ENCODE data around the gene LMO7. TPM values are rescaled to one million over a fixed set of nuclear protein-coding genes. Genes with fewer than 3 reads are reported as not detected.

The LMO7 gene
- total and polyA plus RNA-seq, 2 of the 4 experiments (the other 2 are of a cell fraction) = 266 to 367 TPM

DNA sequence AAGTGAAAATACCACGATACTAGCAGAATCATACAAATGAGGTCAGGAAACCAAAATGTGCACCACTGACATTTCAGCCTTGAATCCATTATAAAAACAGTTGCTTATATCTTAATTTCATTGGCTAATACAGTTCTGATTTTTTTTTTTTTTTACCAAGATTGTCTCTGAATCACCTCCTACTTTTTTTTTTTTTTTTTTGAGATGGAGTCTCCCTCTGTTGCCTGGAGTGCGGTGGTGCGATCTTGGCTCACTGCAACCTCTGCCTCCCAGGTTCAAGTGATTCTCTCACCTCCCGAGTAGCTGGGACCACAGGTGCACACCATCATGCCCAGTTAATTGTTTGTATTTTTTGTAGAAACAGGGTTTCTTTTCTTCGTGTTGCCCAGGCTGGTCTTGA, 270.2 kb downstream of the LMO7 start:
- Histone ChIP-seq H3K36me3 (ENCODE audit: control insufficient read depth, insufficient read depth, low read length) (no peaks in the 10 kb centered on the region), H2AK9ac (replicated peaks; ENCODE audit: low read depth, low read length, poor library complexity) (no peak overlapping the region), H3K9me3 (ENCODE audit: control insufficient read depth, insufficient read depth, low read length) (no peaks in the 10 kb centered on the region), H2BK5ac (ENCODE audit: low read depth, low read length, poor library complexity, severe bottlenecking) (no peak overlapping the region), H3K56ac (ENCODE audit: extremely low read depth, insufficient read depth, low read length) (no peak overlapping the region), H3K4me1 (ENCODE audit: control insufficient read depth, insufficient read depth, low read length) (no peaks in the 10 kb centered on the region; the same call in 1 of the 2 replicates), H3K27me3 (ENCODE audit: control insufficient read depth, insufficient read depth, low read length) (peaks cover 7% of the 10 kb centered on the region), H3K18ac (ENCODE audit: low read depth, low read length) (no peak overlapping the region), H4K20me1 (ENCODE audit: insufficient read depth, low read length) (no peaks in the 10 kb centered on the region), H4K91ac (ENCODE audit: insufficient read depth, low read depth, low read length) (no peak overlapping the region), H3K9ac (ENCODE audit: low read depth, low read length) (no peak overlapping the region), H2AFZ (replicated peaks; ENCODE audit: low read length, poor library complexity) (no peak overlapping the region), H3K4ac (ENCODE audit: low read depth, low read length) (no peak overlapping the region), H3K9me1 (ENCODE audit: insufficient read depth, low read length) (no peaks in the 10 kb centered on the region; the same call in 1 of the 2 replicates), H4K8ac (ENCODE audit: low read depth in 2 of 2, low read length in 2 of 2) (no peak overlapping the region), H4K5ac (ENCODE audit: low read depth, low read length) (no peak overlapping the region), H2BK120ac (ENCODE audit: low read depth, low read length) (no peak overlapping the region), H3K4me2 (ENCODE audit: low read depth, low read length) (no peak overlapping the region), H3K23ac (ENCODE audit: low read depth, low read length) (no peak overlapping the region), H3K79me1 (ENCODE audit: low read depth in 1 of 2, low read length in 2 of 2) (no peaks in the 10 kb centered on the region), H2AK5ac (ENCODE audit: low read depth, low read length) (no peak overlapping the region), H3K27ac (ENCODE audit: insufficient read depth, low read length) (no peak overlapping the region), H2BK20ac (ENCODE audit: low read depth, low read length) (no peak overlapping the region), H3K14ac (replicated peaks; ENCODE audit: low read depth, low read length) (no peak overlapping the region), H3K4me3 (ENCODE audit: insufficient read depth, low read depth, low read length) (no peak overlapping the region), H2BK15ac (ENCODE audit: low read depth, low read length) (no peak overlapping the region)
- ChIA-PET CTCF (no interaction called here), POLR2A (ENCODE audit: unreplicated experiment) (no interaction called here)
- BruUV-seq (replicated peaks) = no TSS peak
- intact Hi-C loops (cut with micrococcal nuclease) (no loop called here), in situ Hi-C loops (cut with MboI; ENCODE audit: low sequenced_read_pairs) (no loop called here), dilution Hi-C loops (cut with HindIII; ENCODE audit: low sequenced_read_pairs, unreplicated experiment) (no loop called here)
- ATAC-seq (ENCODE audit: low read depth) = no peak
- TF ChIP-seq ELK1 (IDR thresholded peaks at IDR 0.05; ENCODE audit: borderline replicate concordance, low read depth, low read length) (no peak), BHLHE40 (IDR thresholded peaks at IDR 0.05; ENCODE audit: low read depth, low read length) (no peak)
- TF ChIP-seq, protein P1, sequence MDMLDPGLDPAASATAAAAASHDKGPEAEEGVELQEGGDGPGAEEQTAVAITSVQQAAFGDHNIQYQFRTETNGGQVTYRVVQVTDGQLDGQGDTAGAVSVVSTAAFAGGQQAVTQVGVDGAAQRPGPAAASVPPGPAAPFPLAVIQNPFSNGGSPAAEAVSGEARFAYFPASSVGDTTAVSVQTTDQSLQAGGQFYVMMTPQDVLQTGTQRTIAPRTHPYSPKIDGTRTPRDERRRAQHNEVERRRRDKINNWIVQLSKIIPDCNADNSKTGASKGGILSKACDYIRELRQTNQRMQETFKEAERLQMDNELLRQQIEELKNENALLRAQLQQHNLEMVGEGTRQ (IDR thresholded peaks at IDR 0.05; ENCODE audit: low read depth, low read length) = no peak
- DNase-seq = no peak
- WGBS, 2 experiments (ENCODE audit: extremely low coverage in 2 of 2, insufficient read length in 1 of 2) = no CpG with 5 or more reads among the region's 5 CpGs
